ENCODE data around the gene SLC16A4. TPM values are rescaled to one million over a fixed set of nuclear protein-coding genes. Genes with fewer than 3 reads are reported as not detected.
A peak's percentile ranks its signal among the peaks of the same experiment; 100 is the strongest.

SLC16A4 gene
- total RNA-seq, 1 experiment from 2014 or later: 0.28 TPM

GRCh38 chr1:110347182-110347893, 43.5 kb downstream of the SLC16A4 start (continued):
- TF ChIP-seq ZNF281 (CRISPR knock-in tag; IDR thresholded peaks at IDR 0.05) (no peak), KAT7 (CRISPR knock-in tag; IDR thresholded peaks at IDR 0.05; ENCODE audit: borderline replicate concordance) (no peak), ZNF512 (CRISPR knock-in tag; IDR thresholded peaks at IDR 0.05; ENCODE audit: borderline replicate concordance) (no peak)

DNA sequence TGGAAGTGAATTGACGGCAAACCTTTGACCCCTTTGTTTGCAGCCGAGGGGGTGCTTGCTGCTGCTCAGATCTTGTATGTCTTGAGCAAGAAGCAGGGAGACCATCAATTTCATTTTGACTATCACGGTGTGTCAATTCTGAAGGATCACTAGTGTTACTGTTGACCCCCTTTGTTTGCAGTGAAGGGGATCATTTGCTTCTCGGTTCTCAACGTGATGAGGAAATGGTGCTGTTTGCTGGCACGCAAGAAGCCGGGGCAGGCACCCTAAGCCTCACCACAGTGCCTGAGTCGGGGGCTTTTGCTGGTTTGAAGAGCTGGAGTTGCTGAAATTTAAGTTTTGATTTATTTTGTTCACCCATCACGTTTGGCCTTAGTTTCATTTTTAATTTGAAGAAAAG, 44.1 kb downstream of the SLC16A4 start:
- Mint-ChIP-seq H3K4me3 (peak overlapping the region; percentile 46), H3K27me3 (ENCODE audit: low read depth) (no peaks in the 10 kb centered on the region), H3K4me1 (peaks cover 73% of the 10 kb centered on the region), H3K27ac (peak overlapping the region; percentile 90), H3K9me3 (no peaks in the 10 kb centered on the region), H3K36me3 (peaks cover 45% of the 10 kb centered on the region)
- DNase-seq (ENCODE audit: low spot score): no peak
- ATAC-seq: peak; percentile 62
- TF ChIP-seq IRF2 (CRISPR knock-in tag; IDR thresholded peaks at IDR 0.05; ENCODE audit: borderline replicate concordance, low read depth): no peak
- TF ChIP-seq TCF7 (CRISPR knock-in tag; IDR thresholded peaks at IDR 0.05; ENCODE audit: low read depth): no peak
- no peak for TF ChIP-seq USF1 (CRISPR knock-in tag; IDR thresholded peaks at IDR 0.05)
- TF ChIP-seq ATF1 (CRISPR knock-in tag; IDR thresholded peaks at IDR 0.05): no peak
- ChIA-PET CTCF (interaction anchor here (0.6 to 2.5 kb wide), 6 partner anchors 10 to 849 kb away, joined by 3 to 9 read pairs (median 5); no protein-coding TSS in a partner anchor), POLR2A (interaction anchor here (0.6 kb wide), 1 partner anchor 45 kb away, joined by 4 read pairs; no protein-coding TSS in a partner anchor)

- ATAC-seq (no peak), DNase-seq (ENCODE audit: low spot score) (no peak)
- H3K27me3 Mint-ChIP-seq (ENCODE audit: low read depth): no peaks in the 10 kb centered on the region
- H3K36me3 Mint-ChIP-seq: peaks cover 54% of the 10 kb centered on the region
- H3K4me3 Mint-ChIP-seq: peak overlapping the region; percentile 38
- CTCF ChIA-PET: interaction anchor here (2.5 kb wide), 1 partner anchor 138 kb away, joined by 9 read pairs; no protein-coding TSS in a partner anchor
- H3K27ac Mint-ChIP-seq: peak overlapping the region; percentile 7; the same call in 1 of the 2 replicates
- H3K4me1 Mint-ChIP-seq: peaks cover 85% of the 10 kb centered on the region
- H3K9me3 Mint-ChIP-seq: no peaks in the 10 kb centered on the region
- POLR2A ChIA-PET: interaction anchor here (0.6 kb wide), 1 partner anchor 58 kb away, joined by 3 read pairs; no protein-coding TSS in a partner anchor
- TF ChIP-seq, protein P1, sequence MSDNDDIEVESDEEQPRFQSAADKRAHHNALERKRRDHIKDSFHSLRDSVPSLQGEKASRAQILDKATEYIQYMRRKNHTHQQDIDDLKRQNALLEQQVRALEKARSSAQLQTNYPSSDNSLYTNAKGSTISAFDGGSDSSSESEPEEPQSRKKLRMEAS (CRISPR knock-in tag; IDR thresholded peaks at IDR 0.05): no peak
- TF ChIP-seq MLX (CRISPR knock-in tag; IDR thresholded peaks at IDR 0.05): no peak
- no peak for TF ChIP-seq KAT7 (CRISPR knock-in tag; IDR thresholded peaks at IDR 0.05; ENCODE audit: borderline replicate concordance)
- TF ChIP-seq USF1 (CRISPR knock-in tag; IDR thresholded peaks at IDR 0.05): no peak
- TF ChIP-seq ZNF396 (CRISPR knock-in tag; IDR thresholded peaks at IDR 0.05; ENCODE audit: borderline replicate concordance): no peak
- TF ChIP-seq, protein P2, sequence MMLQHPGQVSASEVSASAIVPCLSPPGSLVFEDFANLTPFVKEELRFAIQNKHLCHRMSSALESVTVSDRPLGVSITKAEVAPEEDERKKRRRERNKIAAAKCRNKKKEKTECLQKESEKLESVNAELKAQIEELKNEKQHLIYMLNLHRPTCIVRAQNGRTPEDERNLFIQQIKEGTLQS (CRISPR knock-in tag; conservative IDR thresholded peaks at IDR 0.05): no peak
- no peak for TF ChIP-seq MXD4 (CRISPR knock-in tag; IDR thresholded peaks at IDR 0.05; ENCODE audit: borderline replicate concordance)
- no peak for TF ChIP-seq JUN (CRISPR knock-in tag; IDR thresholded peaks at IDR 0.05)
- TF ChIP-seq, protein P3, sequence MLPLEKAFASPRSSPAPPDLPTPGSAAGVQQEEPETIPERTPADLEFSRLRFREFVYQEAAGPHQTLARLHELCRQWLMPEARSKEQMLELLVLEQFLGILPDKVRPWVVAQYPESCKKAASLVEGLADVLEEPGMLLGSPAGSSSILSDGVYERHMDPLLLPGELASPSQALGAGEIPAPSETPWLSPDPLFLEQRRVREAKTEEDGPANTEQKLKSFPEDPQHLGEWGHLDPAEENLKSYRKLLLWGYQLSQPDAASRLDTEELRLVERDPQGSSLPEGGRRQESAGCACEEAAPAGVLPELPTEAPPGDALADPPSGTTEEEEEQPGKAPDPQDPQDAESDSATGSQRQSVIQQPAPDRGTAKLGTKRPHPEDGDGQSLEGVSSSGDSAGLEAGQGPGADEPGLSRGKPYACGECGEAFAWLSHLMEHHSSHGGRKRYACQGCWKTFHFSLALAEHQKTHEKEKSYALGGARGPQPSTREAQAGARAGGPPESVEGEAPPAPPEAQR (CRISPR knock-in tag; IDR thresholded peaks at IDR 0.05): no peak
- no peak for TF ChIP-seq ZBTB21 (CRISPR knock-in tag; IDR thresholded peaks at IDR 0.05; ENCODE audit: borderline replicate concordance)
- TF ChIP-seq PRRX2 (CRISPR knock-in tag; IDR thresholded peaks at IDR 0.05): no peak
- TF ChIP-seq RORB (CRISPR knock-in tag; IDR thresholded peaks at IDR 0.05): no peak
- no peak for TF ChIP-seq ZNF263 (CRISPR knock-in tag; IDR thresholded peaks at IDR 0.05; ENCODE audit: low read depth)
- no peak for TF ChIP-seq NFE2L1 (CRISPR knock-in tag; IDR thresholded peaks at IDR 0.05)
- TF ChIP-seq NFATC4 (CRISPR knock-in tag; IDR thresholded peaks at IDR 0.05): no peak
- TF ChIP-seq, protein P4, sequence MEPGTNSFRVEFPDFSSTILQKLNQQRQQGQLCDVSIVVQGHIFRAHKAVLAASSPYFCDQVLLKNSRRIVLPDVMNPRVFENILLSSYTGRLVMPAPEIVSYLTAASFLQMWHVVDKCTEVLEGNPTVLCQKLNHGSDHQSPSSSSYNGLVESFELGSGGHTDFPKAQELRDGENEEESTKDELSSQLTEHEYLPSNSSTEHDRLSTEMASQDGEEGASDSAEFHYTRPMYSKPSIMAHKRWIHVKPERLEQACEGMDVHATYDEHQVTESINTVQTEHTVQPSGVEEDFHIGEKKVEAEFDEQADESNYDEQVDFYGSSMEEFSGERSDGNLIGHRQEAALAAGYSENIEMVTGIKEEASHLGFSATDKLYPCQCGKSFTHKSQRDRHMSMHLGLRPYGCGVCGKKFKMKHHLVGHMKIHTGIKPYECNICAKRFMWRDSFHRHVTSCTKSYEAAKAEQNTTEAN (CRISPR knock-in tag; IDR thresholded peaks at IDR 0.05): no peak
- no peak for TF ChIP-seq SMAD3 (CRISPR knock-in tag; IDR thresholded peaks at IDR 0.05; ENCODE audit: borderline replicate concordance)
Observed at GRCh38 chr1:110345480-110345879, 45.3 kb downstream of the SLC16A4 start.
